Measurements from ENCODE around the gene DISP3. TPM values are rescaled to one million over a fixed set of nuclear protein-coding genes. Genes with fewer than 3 reads are reported as not detected.

Gene DISP3
- total RNA-seq, 1 donor from 2014 or later = 0.05 TPM

GRCh38 chr1:11443043-11443442, 35.9 kb upstream of the DISP3 start:
- H3K27me3 Mint-ChIP-seq (ENCODE audit: low read depth) = peaks cover 60% of the 10 kb centered on the region
- no peak for DNase-seq (ENCODE audit: low spot score)
- no peaks in the 10 kb centered on the region for H3K36me3 Mint-ChIP-seq (ENCODE audit: low read depth)
- no peaks in the 10 kb centered on the region for H3K4me1 Mint-ChIP-seq (ENCODE audit: low read depth)
- H3K4me3 Mint-ChIP-seq (ENCODE audit: unreplicated experiment) = no peak overlapping the region
- H3K9me3 Mint-ChIP-seq (ENCODE audit: low read depth) = no peaks in the 10 kb centered on the region
- no peak for TF ChIP-seq CTCF (IDR thresholded peaks at IDR 0.05)
- no peak overlapping the region for H3K27ac Mint-ChIP-seq (ENCODE audit: unreplicated experiment)

GRCh38 chr1:11443961-11444658, 34.8 kb upstream of the DISP3 start:
- Mint-ChIP-seq H3K36me3 (ENCODE audit: low read depth) (no peaks in the 10 kb centered on the region), H3K9me3 (ENCODE audit: low read depth) (no peaks in the 10 kb centered on the region), H3K27ac (ENCODE audit: unreplicated experiment) (no peak overlapping the region), H3K4me3 (ENCODE audit: unreplicated experiment) (no peak overlapping the region), H3K27me3 (ENCODE audit: low read depth) (peaks cover 58% of the 10 kb centered on the region), H3K4me1 (ENCODE audit: low read depth) (no peaks in the 10 kb centered on the region)
- no peak for TF ChIP-seq CTCF (IDR thresholded peaks at IDR 0.05)
- DNase-seq (ENCODE audit: low spot score) = no peak

GRCh38 chr1:11444907-11445306, 34.0 kb upstream of the DISP3 start:
- no peak overlapping the region for H3K27ac Mint-ChIP-seq (ENCODE audit: unreplicated experiment)
- no peak overlapping the region for H3K4me3 Mint-ChIP-seq (ENCODE audit: unreplicated experiment)
- no peaks in the 10 kb centered on the region for H3K36me3 Mint-ChIP-seq (ENCODE audit: low read depth)
- no peak for TF ChIP-seq CTCF (IDR thresholded peaks at IDR 0.05)
- no peaks in the 10 kb centered on the region for H3K4me1 Mint-ChIP-seq (ENCODE audit: low read depth)
- H3K27me3 Mint-ChIP-seq (ENCODE audit: low read depth) = peaks cover 55% of the 10 kb centered on the region
- DNase-seq (ENCODE audit: low spot score) = no peak
- no peaks in the 10 kb centered on the region for H3K9me3 Mint-ChIP-seq (ENCODE audit: low read depth)

- no peak overlapping the region for H3K4me3 Mint-ChIP-seq (ENCODE audit: unreplicated experiment)
- no peaks in the 10 kb centered on the region for H3K4me1 Mint-ChIP-seq (ENCODE audit: low read depth)
- no peaks in the 10 kb centered on the region for H3K36me3 Mint-ChIP-seq (ENCODE audit: low read depth)
- no peak for TF ChIP-seq CTCF (IDR thresholded peaks at IDR 0.05)
- no peak overlapping the region for H3K27ac Mint-ChIP-seq (ENCODE audit: unreplicated experiment)
- no peaks in the 10 kb centered on the region for H3K9me3 Mint-ChIP-seq (ENCODE audit: low read depth)
- H3K27me3 Mint-ChIP-seq (ENCODE audit: low read depth) = peaks cover 53% of the 10 kb centered on the region
- DNase-seq (ENCODE audit: low spot score) = no peak
These were observed 31.1 kb upstream of the DISP3 start for GRCh38 chr1:11447903-11448302.

GRCh38 chr1:11448373-11449099, 30.4 kb upstream of the DISP3 start:
- no peak overlapping the region for H3K4me3 Mint-ChIP-seq (ENCODE audit: unreplicated experiment)
- no peaks in the 10 kb centered on the region for H3K4me1 Mint-ChIP-seq (ENCODE audit: low read depth)
- no peaks in the 10 kb centered on the region for H3K36me3 Mint-ChIP-seq (ENCODE audit: low read depth)
- H3K27ac Mint-ChIP-seq (ENCODE audit: unreplicated experiment) = no peak overlapping the region
- peaks cover 48% of the 10 kb centered on the region for H3K27me3 Mint-ChIP-seq (ENCODE audit: low read depth)
- H3K9me3 Mint-ChIP-seq (ENCODE audit: low read depth) = no peaks in the 10 kb centered on the region
- TF ChIP-seq CTCF (IDR thresholded peaks at IDR 0.05) = no peak
- DNase-seq (ENCODE audit: low spot score) = no peak
